Peyer's patch (tissue), 4 donors: ENCODE results near the gene EIF2B5. TPM values are rescaled to one million over a fixed set of nuclear protein-coding genes. Genes with fewer than 3 reads are reported as not detected.
"Not testable (repeated sequence)": the region's sequence is repeated elsewhere in the genome, so short reads cannot be mapped to it uniquely, and the experiment has no call there.

Experiments
- DNase-seq, 3 donors: peaks; one replicate each; pipeline ENCODE4 v3.0.0-alpha.2; 2017 to 2019
- H3K27ac ChIP-seq, 4 donors: fragments of 200-600 bp; sonication (generic); one replicate each; pipeline ENCODE4 v1.5.1; 2016 to 2019
- H3K27me3 ChIP-seq, 2 donors: fragments of 200-600 bp; sonication (generic); one replicate each; pipeline ENCODE4 v1.5.1; 2019
- H3K36me3 ChIP-seq, 3 donors: fragments of 200-600 bp; sonication (generic); one replicate each; pipeline ENCODE4 v1.5.1; 2016 to 2019
- H3K4me1 ChIP-seq, 4 donors: fragments of 200-600 bp; sonication (generic); one replicate each; pipeline ENCODE4 v1.5.1; 2016 to 2019
- H3K4me3 ChIP-seq, 4 donors: fragments of 200-600 bp; sonication (generic); 1 replicate in 3 of 4; 2 replicates in 1 of 4; pipeline ENCODE4 v1.5.1; 2016 to 2019; ENCODE audit warnings: mild to moderate bottlenecking in 1 of 4
- H3K9me3 ChIP-seq, 4 donors: fragments of 200-600 bp; sonication (generic); one replicate each; pipeline ENCODE4 v1.5.1; 2016 to 2019; ENCODE audit warnings: mild to moderate bottlenecking in 1 of 4
- POLR2A ChIP-seq, 2 donors: fragments of 450-650 bp; IDR thresholded peaks; one replicate each; pipeline ENCODE4 v1.5.1; 2017; ENCODE audit warnings: antibody characterized with exemption in 2 of 2, mild to moderate bottlenecking in 2 of 2, moderate library complexity in 2 of 2
- total RNA-seq, 4 donors: library from RNA; depleted of rRNA; stranded (reverse); fragments of >200 nt; gene quantifications; one replicate each; pipeline ENCODE4 v1.1.0, GENCODE V29; 2016
- TF ChIP-seq, protein P1 (sequence below), 6 experiments: fragments of 450-650 bp in 4 of 6; fragments of 200-600 bp in 2 of 6; sonication (generic) in 1 of 6; IDR thresholded peaks; one replicate each; pipeline ENCODE4 v1.5.1; 2017 to 2019; ENCODE audit warnings: antibody characterized with exemption in 6 of 6, mild to moderate bottlenecking in 3 of 6, moderate library complexity in 1 of 6

EIF2B5 gene
- total RNA-seq, 4 donors from 2014 or later: 24.7 to 67.7 (median 41.6) TPM

DNA sequence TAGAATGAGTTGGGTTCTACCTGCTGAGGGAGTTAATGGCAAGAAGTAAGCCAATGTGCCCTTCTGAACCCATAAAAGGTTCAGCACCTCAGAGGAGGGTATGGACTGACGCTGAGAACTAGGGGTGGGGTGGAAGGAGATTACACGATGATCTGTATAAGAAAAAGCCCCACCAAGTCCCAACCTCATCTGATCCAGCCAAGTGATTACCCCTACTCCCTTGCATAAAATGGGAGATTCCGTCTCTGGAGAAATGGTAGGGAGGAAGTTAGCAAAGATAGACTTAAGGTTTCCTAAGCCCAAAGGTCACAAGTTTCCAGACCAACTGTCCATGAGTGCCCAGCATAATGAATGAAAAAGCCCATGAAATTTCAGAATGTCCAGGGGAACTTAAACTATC lies 12.9 kb downstream of the EIF2B5 start:
- no peak for DNase-seq
- TF ChIP-seq, protein P1, sequence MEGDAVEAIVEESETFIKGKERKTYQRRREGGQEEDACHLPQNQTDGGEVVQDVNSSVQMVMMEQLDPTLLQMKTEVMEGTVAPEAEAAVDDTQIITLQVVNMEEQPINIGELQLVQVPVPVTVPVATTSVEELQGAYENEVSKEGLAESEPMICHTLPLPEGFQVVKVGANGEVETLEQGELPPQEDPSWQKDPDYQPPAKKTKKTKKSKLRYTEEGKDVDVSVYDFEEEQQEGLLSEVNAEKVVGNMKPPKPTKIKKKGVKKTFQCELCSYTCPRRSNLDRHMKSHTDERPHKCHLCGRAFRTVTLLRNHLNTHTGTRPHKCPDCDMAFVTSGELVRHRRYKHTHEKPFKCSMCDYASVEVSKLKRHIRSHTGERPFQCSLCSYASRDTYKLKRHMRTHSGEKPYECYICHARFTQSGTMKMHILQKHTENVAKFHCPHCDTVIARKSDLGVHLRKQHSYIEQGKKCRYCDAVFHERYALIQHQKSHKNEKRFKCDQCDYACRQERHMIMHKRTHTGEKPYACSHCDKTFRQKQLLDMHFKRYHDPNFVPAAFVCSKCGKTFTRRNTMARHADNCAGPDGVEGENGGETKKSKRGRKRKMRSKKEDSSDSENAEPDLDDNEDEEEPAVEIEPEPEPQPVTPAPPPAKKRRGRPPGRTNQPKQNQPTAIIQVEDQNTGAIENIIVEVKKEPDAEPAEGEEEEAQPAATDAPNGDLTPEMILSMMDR (IDR thresholded peaks at IDR 0.05): no peak
- no peak for TF ChIP-seq POLR2A (IDR thresholded peaks at IDR 0.05)
- H3K27ac ChIP-seq: no peak overlapping the region
- no peaks in the 10 kb centered on the region for H3K9me3 ChIP-seq
- peaks cover 0 to 17% (median 0%) of the 10 kb centered on the region in 4 donors for H3K4me1 ChIP-seq
- H3K4me3 ChIP-seq: no peak overlapping the region
- peaks cover 0 to 33% (median 0%) of the 10 kb centered on the region in 3 donors for H3K36me3 ChIP-seq
- H3K27me3 ChIP-seq: no peaks in the 10 kb centered on the region

GRCh38 chr3:184149123-184149522 lies 14.0 kb downstream of the EIF2B5 start:
- H3K27ac ChIP-seq: no peak overlapping the region
- peaks cover 0 to 17% (median 0%) of the 10 kb centered on the region in 4 donors for H3K4me1 ChIP-seq
- TF ChIP-seq POLR2A (IDR thresholded peaks at IDR 0.05): no peak
- TF ChIP-seq, protein P1 (IDR thresholded peaks at IDR 0.05): no peak
- H3K4me3 ChIP-seq: no peak overlapping the region
- H3K36me3 ChIP-seq: peaks cover 0 to 22% (median 0%) of the 10 kb centered on the region in 3 donors
- H3K27me3 ChIP-seq: no peaks in the 10 kb centered on the region
- peak in 1 of 3 donors; percentile 4 for DNase-seq
- H3K9me3 ChIP-seq: no peaks in the 10 kb centered on the region

DNA sequence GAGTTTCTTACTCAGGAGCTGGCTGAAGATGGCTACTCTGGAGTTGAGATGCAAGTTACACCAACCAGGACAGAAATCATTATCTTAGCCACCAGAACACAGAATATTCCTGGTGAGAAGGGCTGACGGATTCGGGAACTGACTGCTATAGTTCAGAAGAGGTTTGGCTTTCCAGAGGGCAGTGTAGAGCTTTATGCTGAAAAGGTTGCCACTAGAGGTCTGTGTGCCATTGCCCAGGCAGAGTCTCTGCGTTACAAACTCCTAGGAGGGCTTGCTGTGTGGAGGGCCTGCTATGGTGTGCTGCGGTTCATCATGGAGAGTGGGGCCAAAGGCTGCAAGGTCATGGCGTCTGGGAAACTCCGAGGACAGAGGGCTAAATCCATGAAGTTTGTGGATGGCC lies 14.6 kb downstream of the EIF2B5 start:
- H3K4me3 ChIP-seq, H3K27me3 ChIP-seq, DNase-seq, H3K9me3 ChIP-seq, H3K27ac ChIP-seq: not testable (repeated sequence)
- Histone ChIP-seq H3K36me3 (peaks cover 0 to 16% (median 0%) of the 10 kb centered on the region in 3 donors), H3K4me1 (peaks cover 0 to 19% (median 0%) of the 10 kb centered on the region in 4 donors)

- Histone ChIP-seq H3K4me1 (peaks cover 0 to 37% (median 14%) of the 10 kb centered on the region in 4 donors), H3K36me3 (no peaks in the 10 kb centered on the region), H3K4me3 (peak within 1 kb of the TSS; percentile 74 to 98 (median 84)), H3K27ac (peak within 1 kb of the TSS; percentile 75 to 93 (median 84)), H3K27me3 (no peaks in the 10 kb centered on the region), H3K9me3 (no peaks in the 10 kb centered on the region)
- peak; percentile 36 to 85 (median 84) for DNase-seq
- peak in 1 of 2 donors; percentile 64 for TF ChIP-seq POLR2A (IDR thresholded peaks at IDR 0.05)
- TF ChIP-seq, protein P1 (IDR thresholded peaks at IDR 0.05): no peak
Observed at GRCh38 chr3:184154885-184155643, 19.9 kb downstream of the EIF2B5 start, which contains the start of gene DVL3. TSS of gene DVL3 (plus strand) at chr3:184155377. CDS start at chr3:184155636, 259 bp downstream.

- H3K4me1 ChIP-seq: peaks cover 0 to 45% (median 18%) of the 10 kb centered on the region in 4 donors
- TF ChIP-seq, protein P1 (IDR thresholded peaks at IDR 0.05): no peak
- TF ChIP-seq POLR2A (IDR thresholded peaks at IDR 0.05): no peak
- peak overlapping the region; percentile 75 to 93 (median 84) for H3K27ac ChIP-seq
- peak overlapping the region; percentile 74 to 98 (median 84) for H3K4me3 ChIP-seq
- no peaks in the 10 kb centered on the region for H3K9me3 ChIP-seq
- DNase-seq: peak in 2 of 3 donors; percentile 31 to 71
- no peaks in the 10 kb centered on the region for H3K36me3 ChIP-seq
- H3K27me3 ChIP-seq: no peaks in the 10 kb centered on the region
Observed at GRCh38 chr3:184155644-184156521, 20.7 kb downstream of the EIF2B5 start.
